Lower lobe of right lung (tissue), 2 donors: ENCODE results near the gene SPATA45. TPM values are rescaled to one million over a fixed set of nuclear protein-coding genes. Genes with fewer than 3 reads are reported as not detected.
"Not testable (repeated sequence)": the region's sequence is repeated elsewhere in the genome, so short reads cannot be mapped to it uniquely, and the experiment has no call there.

Experiments
- ATAC-seq, 2 donors: fragments of 200-7000 bp; cut with Tn5 transposase; one replicate each; pipeline ENCODE4 v1.9.1; 2020 to 2022; ENCODE audit warnings: mild to moderate bottlenecking in 2 of 2, moderate library complexity in 2 of 2
- DNase-seq: peaks from one replicate; pipeline ENCODE4 v3.0.0-alpha.2; 2020
- H3K27ac ChIP-seq: fragments of 200-600 bp; one replicate; pipeline ENCODE4 v1.8.0; 2022
- H3K27me3 ChIP-seq: fragments of 200-600 bp; one replicate; pipeline ENCODE4 v1.8.0; 2022; ENCODE audit warnings: low read depth
- H3K36me3 ChIP-seq: fragments of 200-600 bp; one replicate; pipeline ENCODE4 v1.8.0; 2022; ENCODE audit warnings: mild to moderate bottlenecking
- H3K4me1 ChIP-seq: fragments of 200-600 bp; one replicate; pipeline ENCODE4 v1.8.0; 2022
- H3K4me3 ChIP-seq: fragments of 200-600 bp; one replicate; pipeline ENCODE4 v1.8.0; 2022; ENCODE audit warnings: mild to moderate bottlenecking
- H3K9me3 ChIP-seq: fragments of 200-600 bp; one replicate; pipeline ENCODE4 v1.8.0; 2022
- intact Hi-C: fragments of 100-400 bp; cut with DNase I; formaldehyde crosslinking; loops from one replicate; pipeline ENCODE4 v1.11.0; 2022
- total RNA-seq: library from RNA; stranded (reverse); fragmentation: NEBNext Ultra II Directional; extraction: Animal tissue kit (Norgen Biotek cat#: 25700); gene quantifications from one replicate; pipeline ENCODE4 v1.2.1, GENCODE V29; 2021
- TF ChIP-seq, protein P1 (sequence below): fragments of 200-600 bp; IDR thresholded peaks from one replicate; pipeline ENCODE4 v1.8.0; 2022; ENCODE audit warnings: antibody characterized with exemption, mild to moderate bottlenecking
- donor health status: DM: no; HTN: yes; CAD: no; lungs with severe emphysema.

SPATA45 gene
- total RNA-seq, 1 donor from 2014 or later = not detected

DNA sequence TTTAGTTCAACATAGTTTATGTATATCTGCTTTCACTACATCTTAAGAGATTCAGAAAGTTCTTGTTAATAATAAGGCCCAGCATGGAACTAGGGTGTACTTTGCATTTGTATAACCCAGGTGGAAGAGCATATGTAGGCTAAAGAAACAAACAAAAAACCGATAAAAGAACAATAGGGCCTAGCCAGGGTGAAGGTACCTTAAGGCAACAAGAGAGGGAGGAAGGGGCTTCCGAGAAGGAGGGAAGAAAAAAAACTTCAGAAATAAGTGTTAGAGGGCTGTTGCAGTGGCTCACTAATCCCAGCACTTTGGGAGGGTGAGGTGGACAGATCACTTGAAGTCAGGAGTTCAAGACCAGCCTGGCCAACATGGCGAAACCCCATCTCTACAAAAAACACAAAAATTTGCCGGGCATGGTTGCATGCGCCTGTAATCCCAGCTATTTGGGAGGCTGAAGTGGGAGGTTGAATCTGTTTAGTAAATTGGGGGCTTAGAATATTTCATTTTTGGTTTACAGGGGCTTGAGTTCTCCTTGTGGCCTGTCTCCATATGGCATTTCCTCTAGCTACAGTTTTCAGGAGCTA lies 4.7 kb upstream of the SPATA45 start:
- Histone ChIP-seq H3K4me3 (no peak overlapping the region), H3K36me3 (no peaks in the 10 kb centered on the region), H3K27me3 (no peaks in the 10 kb centered on the region), H3K9me3 (no peaks in the 10 kb centered on the region), H3K27ac (no peak overlapping the region), H3K4me1 (peaks cover 6% of the 10 kb centered on the region)
- intact Hi-C loops = no loop called here
- TF ChIP-seq, protein P1, sequence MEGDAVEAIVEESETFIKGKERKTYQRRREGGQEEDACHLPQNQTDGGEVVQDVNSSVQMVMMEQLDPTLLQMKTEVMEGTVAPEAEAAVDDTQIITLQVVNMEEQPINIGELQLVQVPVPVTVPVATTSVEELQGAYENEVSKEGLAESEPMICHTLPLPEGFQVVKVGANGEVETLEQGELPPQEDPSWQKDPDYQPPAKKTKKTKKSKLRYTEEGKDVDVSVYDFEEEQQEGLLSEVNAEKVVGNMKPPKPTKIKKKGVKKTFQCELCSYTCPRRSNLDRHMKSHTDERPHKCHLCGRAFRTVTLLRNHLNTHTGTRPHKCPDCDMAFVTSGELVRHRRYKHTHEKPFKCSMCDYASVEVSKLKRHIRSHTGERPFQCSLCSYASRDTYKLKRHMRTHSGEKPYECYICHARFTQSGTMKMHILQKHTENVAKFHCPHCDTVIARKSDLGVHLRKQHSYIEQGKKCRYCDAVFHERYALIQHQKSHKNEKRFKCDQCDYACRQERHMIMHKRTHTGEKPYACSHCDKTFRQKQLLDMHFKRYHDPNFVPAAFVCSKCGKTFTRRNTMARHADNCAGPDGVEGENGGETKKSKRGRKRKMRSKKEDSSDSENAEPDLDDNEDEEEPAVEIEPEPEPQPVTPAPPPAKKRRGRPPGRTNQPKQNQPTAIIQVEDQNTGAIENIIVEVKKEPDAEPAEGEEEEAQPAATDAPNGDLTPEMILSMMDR = no peak
- ATAC-seq (no peak), DNase-seq (no peak)

DNA sequence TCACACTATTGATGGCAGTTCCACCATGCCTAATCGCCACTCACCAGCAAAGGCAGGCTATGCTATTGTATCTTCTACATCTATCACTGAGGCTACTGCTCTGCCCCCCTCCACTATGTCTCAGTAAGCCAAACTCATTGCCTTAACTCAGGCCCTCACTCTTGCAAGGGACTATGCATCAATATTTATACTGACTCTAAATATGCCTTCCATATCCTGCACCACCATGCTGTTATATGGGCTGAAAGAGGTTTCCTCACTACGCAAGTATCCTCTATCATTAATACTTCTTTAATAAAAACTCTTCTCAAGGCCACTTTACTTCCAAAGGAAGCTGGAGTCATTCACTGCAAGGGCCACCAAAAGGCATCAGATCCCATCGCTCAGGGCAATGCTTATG lies 2.9 kb downstream of the SPATA45 start:
- DNase-seq, ATAC-seq, H3K9me3 ChIP-seq, intact Hi-C loops, H3K36me3 ChIP-seq, H3K27ac ChIP-seq, H3K4me1 ChIP-seq, H3K27me3 ChIP-seq, H3K4me3 ChIP-seq: not testable (repeated sequence)

DNA sequence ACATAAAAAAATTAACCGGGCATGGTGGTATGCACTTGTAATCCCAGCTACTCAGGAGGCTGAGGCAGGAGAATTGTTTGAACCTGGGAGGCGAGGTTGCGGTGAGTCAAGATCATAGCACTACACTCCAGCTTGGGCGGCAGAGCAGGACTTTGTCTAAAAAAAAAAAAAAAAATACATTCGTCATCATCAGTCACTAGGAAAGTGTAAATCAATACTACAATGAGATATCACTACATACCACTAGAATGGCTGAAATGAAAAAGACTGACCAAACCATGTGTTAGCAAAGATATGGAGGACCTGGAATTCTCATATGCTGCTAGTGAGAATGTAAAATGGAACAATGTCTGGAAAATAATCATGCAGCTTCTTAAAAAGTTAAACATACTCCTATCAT lies 9.3 kb downstream of the SPATA45 start:
- Histone ChIP-seq H3K4me1 (no peaks in the 10 kb centered on the region), H3K36me3 (no peaks in the 10 kb centered on the region), H3K27ac (no peak overlapping the region), H3K9me3 (no peaks in the 10 kb centered on the region), H3K27me3 (no peaks in the 10 kb centered on the region), H3K4me3 (no peak overlapping the region)
- TF ChIP-seq, protein P1 = no peak
- intact Hi-C loops = no loop called here
- ATAC-seq (no peak), DNase-seq (no peak)

DNA sequence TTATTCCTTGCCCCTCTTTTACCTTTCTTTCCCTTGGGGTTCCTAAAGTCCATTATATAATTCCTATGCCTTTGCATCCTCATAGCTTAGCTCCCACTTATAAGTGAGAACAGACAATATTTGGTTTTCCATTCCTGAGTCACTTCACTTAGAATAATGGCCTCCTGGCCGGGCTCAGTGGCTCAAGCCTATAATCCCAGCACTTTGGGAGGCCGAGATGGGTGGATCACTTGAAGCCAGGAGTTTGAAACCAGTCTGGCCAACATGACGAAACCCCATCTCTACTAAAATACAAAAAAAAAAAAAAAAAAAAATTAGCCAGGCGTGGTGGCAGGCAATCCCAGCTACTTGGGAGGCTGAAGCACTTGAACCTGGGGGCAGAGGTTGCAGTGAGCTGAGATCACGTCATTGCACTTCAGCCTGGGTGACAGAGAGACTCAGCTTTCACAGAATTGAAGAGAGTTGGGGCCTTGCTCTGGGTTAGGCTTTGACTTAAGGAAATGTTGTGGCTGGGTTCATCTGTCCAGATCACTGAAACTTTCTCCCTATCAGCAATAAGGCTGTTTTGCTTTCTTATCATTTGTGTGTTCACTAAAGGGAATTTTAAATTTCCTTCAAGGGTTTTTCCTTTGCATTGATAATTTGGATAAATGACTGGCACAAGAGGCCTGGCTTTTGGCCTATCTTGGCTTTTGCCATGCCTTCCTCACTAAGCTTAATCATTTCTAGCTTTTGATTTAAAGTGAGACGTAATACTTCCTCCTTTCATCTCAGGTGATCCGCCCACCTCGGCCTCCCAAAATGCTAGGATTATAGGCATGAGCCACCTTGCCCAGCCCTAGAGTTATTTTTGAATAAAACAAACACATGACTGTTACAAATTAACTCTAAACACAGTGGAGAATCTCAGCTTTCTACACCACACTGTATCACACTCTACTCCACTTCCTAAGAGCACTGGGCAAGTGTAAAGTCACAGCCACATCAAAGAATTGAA lies 13.9 kb downstream of the SPATA45 start:
- H3K4me3 ChIP-seq, H3K9me3 ChIP-seq, H3K27me3 ChIP-seq, H3K4me1 ChIP-seq, intact Hi-C loops, H3K36me3 ChIP-seq: not testable (repeated sequence)
- peak; percentile 57 for DNase-seq
- peak; percentile 87 to 89 for ATAC-seq
- H3K27ac ChIP-seq = peak overlapping the region; percentile 47

DNA sequence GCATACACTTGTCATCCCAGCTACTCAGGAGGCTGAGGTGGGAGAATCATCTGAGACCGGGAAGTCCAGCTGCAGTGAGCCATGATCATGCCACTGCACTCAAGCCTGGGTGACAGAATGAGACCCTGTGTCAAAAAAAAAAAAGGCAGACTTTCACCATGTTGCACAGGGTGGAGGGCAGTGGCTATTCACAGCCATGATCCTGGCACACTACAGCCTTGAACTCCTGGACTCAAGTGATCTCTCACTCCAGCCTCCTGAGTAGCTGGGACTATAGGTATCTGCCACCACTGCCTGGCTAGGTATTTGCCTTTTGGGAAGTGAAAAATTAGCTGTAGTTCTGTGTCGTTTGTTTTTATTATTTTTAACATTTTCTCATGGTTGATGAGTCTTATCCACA lies 19.1 kb downstream of the SPATA45 start:
- Histone ChIP-seq H3K36me3 (no peaks in the 10 kb centered on the region), H3K9me3 (peaks cover 13% of the 10 kb centered on the region), H3K27ac (no peak overlapping the region), H3K4me3 (no peak overlapping the region), H3K27me3 (no peaks in the 10 kb centered on the region), H3K4me1 (no peaks in the 10 kb centered on the region)
- TF ChIP-seq, protein P1 = no peak
- ATAC-seq = no peak
- no peak for DNase-seq
- intact Hi-C loops = no loop called here

DNA sequence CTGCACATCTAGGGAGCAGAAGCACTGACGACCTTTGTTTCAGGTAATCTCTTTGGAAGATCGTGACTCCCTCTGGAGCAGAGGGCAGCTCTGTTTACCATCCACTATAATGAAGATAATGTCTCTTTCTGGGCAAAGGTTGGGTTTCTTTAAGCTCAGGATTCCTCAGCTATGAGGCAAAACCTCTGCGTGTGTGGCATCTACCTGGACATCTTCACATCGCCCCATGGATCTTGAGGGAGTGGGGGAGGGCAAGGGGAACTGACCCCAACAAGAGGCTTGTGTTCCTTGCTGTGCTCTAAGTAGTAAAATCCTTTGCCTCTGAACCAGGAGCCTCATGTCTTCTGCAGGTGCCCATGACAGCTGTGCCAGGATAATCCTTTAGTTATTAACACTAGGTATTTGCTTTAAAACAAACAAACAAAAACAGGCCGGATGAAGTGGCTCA lies 19.6 kb downstream of the SPATA45 start:
- TF ChIP-seq, protein P1 = no peak
- no peaks in the 10 kb centered on the region for H3K4me1 ChIP-seq
- H3K4me3 ChIP-seq = no peak overlapping the region
- no peaks in the 10 kb centered on the region for H3K36me3 ChIP-seq
- peaks cover 13% of the 10 kb centered on the region for H3K9me3 ChIP-seq
- DNase-seq (no peak), ATAC-seq (no peak)
- intact Hi-C loops = no loop called here
- H3K27ac ChIP-seq = no peak overlapping the region
- H3K27me3 ChIP-seq = no peaks in the 10 kb centered on the region
